B cell (primary cell): ENCODE data around the gene GIMAP1.
"Not testable (repeated sequence)": the region's sequence is repeated elsewhere in the genome, so short reads cannot be mapped to it uniquely, and the experiment has no call there.

Experiments
- CTCF ChIP-seq: fragments of 200-600 bp; IDR thresholded peaks from one replicate; pipeline ENCODE4 v1.8.0; 2022; ENCODE audit warnings: antibody characterized with exemption, mild to moderate bottlenecking
- EZH2 ChIP-seq: IDR thresholded peaks from 2 replicates; pipeline ENCODE4 v1.6.1; 2012; ENCODE audit warnings: borderline replicate concordance, low read depth, mild to moderate bottlenecking, moderate library complexity, low read length; ENCODE audit not compliant: insufficient read depth, poor library complexity, severe bottlenecking

- TF ChIP-seq CTCF, EZH2: not testable (repeated sequence)
These were observed 39.6 kb upstream of the GIMAP1 start for GRCh38 chr7:150676854-150677253.
